GM12875 (cell line): ENCODE data around the gene CORO2B.
A peak's percentile ranks its signal among the peaks of the same experiment; 100 is the strongest.

Source experiments
- H3K4me3 ChIP-seq: one replicate; pipeline ENCODE4 v1.5.1; 2011; ENCODE audit warnings: low read depth, low read length, control low read depth
- TF ChIP-seq, protein P1 (sequence below): IDR thresholded peaks from 2 replicates; pipeline ENCODE4 v1.5.1; 2011; ENCODE audit warnings: low read depth, mild to moderate bottlenecking, control low read depth, inconsistent platforms, low read length, moderate library complexity, borderline replicate concordance; ENCODE audit not compliant: insufficient read depth

The CORO2B gene

DNA sequence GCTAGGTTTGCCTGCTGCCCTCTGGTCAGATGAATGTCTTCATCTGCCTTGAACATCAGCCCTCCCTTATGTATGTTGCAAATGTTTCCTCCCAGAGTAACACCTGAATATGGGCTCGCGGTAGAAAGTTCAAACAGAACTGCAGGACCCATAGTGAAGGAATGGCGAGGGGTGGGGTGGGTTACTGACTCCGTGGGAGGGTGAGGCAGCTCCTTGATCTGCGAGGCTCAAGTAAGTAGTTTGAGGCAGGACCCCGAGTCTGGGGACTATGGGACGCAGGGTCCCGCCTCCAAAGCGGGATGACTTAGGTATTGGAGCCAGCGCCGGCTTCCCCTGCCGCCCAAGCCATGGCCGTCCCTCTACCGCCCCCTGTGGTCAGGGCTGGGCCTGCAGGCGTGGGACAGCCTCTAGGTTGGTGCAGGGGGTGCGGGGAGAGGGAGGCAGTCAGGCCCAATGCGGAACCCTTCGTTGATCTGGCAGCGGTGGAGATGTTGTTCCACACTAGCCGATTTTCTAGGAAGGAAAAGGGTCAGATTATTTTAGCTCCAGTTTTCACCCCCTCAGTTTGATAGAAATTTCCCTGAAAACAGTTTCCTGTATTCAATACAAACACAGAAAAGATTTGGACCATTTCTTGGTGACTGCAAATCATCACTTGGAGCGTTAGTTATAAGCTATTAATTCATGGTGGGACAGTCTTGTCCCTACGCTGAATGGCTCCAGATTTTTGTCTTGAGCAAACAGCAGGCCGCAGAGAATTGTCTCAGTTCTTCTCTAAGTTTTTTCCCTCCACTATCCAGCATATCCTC, 72.3 kb downstream of the CORO2B start:
- TF ChIP-seq, protein P1, sequence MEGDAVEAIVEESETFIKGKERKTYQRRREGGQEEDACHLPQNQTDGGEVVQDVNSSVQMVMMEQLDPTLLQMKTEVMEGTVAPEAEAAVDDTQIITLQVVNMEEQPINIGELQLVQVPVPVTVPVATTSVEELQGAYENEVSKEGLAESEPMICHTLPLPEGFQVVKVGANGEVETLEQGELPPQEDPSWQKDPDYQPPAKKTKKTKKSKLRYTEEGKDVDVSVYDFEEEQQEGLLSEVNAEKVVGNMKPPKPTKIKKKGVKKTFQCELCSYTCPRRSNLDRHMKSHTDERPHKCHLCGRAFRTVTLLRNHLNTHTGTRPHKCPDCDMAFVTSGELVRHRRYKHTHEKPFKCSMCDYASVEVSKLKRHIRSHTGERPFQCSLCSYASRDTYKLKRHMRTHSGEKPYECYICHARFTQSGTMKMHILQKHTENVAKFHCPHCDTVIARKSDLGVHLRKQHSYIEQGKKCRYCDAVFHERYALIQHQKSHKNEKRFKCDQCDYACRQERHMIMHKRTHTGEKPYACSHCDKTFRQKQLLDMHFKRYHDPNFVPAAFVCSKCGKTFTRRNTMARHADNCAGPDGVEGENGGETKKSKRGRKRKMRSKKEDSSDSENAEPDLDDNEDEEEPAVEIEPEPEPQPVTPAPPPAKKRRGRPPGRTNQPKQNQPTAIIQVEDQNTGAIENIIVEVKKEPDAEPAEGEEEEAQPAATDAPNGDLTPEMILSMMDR = peak; percentile 93
- H3K4me3 ChIP-seq = no peak overlapping the region

DNA sequence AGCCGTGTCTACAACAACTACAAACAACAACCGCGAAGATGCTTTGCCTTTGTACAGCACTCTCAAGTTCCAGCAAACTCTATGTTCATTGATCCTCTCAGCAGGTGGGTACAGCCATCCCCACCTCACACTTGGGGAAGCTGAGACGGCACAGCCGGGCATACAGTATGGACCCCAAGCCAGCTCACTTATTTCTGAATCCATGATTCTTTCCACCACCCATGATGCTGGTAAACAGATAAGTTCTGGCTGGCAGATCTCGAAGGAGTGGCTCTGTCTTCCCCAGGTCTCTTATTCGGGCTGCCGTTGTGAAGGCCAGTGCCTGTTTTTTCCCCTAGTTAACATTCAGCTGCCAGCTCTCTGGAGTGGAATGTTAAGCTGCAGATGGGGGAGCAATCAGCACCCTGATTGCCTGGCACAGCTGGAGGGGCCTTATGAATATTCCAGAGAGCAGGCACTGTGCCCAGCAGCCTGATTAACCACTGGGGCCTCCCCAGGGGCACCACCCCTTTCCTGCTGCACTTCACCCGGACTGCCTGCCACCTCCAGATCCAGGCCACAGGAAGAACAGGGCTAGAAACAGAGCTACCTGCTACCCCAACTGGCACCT, 73.2 kb downstream of the CORO2B start:
- TF ChIP-seq, protein P1 = no peak
- H3K4me3 ChIP-seq = no peak overlapping the region

DNA sequence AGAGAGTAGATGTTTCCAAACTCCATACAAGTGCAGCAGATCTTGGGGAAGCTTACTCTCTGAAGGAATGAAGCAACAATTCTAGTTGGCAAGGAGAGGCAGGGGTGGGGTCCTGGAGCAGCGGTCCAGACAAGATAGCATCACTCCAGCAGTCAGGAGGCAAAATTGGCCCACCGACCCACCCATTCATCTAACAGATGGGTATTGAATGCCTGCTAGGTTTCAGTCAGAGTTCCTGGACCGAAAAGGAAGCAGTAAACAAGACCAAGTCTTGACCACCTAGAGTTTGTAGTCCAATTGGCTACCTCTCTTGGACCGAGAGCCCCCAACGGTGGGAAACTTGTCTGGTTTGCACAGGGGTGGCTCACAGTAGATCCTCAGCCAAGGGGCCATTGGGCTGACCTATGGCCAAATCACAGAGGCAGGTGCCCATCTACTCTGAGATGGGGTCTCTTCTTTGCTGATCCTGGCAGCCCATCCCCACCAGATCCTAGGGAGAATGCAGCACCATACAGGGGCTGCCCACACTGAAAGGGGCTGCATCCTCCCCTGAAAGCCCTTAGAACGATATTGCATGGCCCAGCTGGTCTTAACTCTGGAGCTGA, 74.3 kb downstream of the CORO2B start:
- TF ChIP-seq, protein P1 = no peak
- no peak overlapping the region for H3K4me3 ChIP-seq

DNA sequence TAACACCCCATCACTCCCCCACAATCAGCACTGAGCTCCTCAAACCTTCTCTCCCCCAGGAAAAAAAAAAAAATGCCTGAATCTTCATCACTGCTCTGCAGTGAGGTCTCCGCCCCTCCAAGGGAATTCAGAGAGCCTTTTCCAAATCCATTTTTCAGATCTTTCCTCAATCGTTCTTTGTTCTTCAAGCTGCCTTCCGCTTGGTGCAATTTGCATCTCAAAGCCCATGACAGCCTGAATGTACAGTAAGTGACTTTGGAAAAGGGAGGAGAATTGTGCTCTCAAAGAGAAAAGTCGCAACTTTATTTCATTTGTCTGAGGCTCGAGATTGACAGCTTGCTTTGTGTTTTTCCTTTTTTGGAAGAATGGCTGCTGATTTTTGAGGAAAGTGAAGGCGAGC, 75.0 kb downstream of the CORO2B start:
- TF ChIP-seq, protein P1 = no peak
- H3K4me3 ChIP-seq = no peak overlapping the region

DNA sequence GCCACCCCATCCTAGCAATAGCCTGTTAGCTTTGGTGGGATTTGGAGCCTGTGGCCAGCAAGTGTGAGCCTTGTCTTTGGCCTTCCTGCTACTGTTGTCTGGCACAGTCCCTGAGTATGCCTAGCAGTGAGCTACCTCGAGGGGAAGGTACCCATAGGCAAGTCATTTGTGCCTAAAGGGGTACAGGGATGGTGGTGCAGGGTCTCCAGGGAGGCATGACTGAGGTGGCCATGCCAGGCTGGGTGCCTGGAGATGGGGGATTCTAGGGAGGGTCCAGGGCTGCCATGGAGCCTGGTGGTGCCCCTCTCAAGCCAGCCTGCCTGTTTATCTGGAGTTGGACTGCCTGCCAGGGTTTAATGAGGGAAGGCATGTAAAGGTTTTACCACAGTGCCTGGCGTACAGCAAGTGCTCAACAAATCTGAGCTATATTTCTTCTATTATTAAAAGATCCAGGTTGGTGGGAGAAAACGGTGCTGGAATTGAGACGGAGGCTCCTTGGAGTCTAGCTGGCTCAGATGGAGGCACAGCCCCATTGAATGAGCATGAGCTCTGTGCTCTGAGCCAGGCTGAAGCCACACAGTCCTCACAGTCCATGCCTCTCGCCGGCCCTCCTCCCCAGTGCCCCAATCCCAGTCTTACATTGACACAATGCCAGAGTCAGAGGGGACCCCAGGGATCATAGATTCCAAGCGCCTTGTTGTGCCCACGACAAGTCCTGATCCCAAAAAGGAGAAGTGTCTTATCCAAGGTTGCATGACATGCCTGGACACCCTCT, 76.2 kb downstream of the CORO2B start:
- H3K4me3 ChIP-seq = no peak overlapping the region
- TF ChIP-seq, protein P1 = no peak

DNA sequence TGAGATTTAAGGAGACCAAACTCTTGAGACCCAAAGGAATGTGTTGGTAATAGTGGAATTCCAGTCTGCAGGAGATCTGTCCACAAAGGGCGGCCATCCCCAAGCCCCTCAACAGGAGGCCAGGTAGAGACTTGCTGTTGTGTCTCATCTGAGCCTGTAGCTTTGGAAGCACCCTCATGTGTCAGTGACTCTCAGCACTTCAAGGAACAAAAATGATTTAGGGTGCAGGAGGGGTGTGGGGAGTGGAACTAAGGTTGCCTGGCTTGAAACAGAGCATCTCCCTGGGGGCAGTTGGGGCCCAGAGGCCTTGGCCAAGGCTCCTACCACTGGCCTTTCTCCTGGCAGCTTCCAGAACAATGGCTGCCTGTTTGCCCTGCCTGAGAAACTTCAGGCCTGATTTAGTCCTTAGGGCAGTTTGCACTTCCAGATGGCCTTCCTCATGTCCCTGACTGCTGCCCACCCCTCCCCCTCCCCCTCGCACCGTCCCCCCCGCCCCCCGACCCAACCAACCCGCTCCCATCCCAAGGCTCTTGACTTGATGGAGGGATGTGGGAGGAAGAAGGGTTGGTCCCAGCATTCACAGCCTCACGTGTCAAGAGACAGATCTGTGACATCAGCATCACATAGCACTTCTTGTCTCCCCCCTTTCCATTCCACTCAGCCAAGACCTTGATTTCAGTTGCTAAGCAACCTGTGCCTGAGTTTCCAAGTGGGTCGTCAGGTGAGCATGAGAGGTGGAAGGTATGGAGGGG, 77.1 kb downstream of the CORO2B start:
- H3K4me3 ChIP-seq = no peak overlapping the region
- TF ChIP-seq, protein P1 = no peak
